GM12878 (cell line): Measurements from ENCODE around the gene KREMEN2. TPM values are rescaled to one million over a fixed set of nuclear protein-coding genes. Genes with fewer than 3 reads are reported as not detected.

Source experiments
- ATAC-seq: fragments of 200-7000 bp; cut with Tn5 transposase; 3 replicates; pipeline ENCODE4 v1.9.1; 2020; ENCODE audit warnings: mild to moderate bottlenecking, moderate library complexity
- Bru-seq: library from RNA; stranded (reverse); fragments of 400-500 nt; gene quantifications from one replicate; lab custom pipeline; 2021; lab: Mats Ljungman, UMichigan
- BruChase-seq, 2 experiments: library from RNA; stranded (reverse); fragments of 400-500 nt; gene quantifications; one replicate each; lab custom pipeline; 2021; lab: Mats Ljungman, UMichigan
- BruUV-seq: library from RNA; stranded (reverse); fragments of 400-500 nt; replicated peaks from 2 replicates; lab custom pipeline; 2021; lab: Mats Ljungman, UMichigan
- CTCF ChIA-PET: fragments of 300-600 bp; sonication (Branson Sonifier 250); formaldehyde crosslinking; extraction: SDS; loops from one replicate; lab custom pipeline; 2021; ENCODE audit warnings: inconsistent platforms; lab: Yijun Ruan, JAX
- POLR2A ChIA-PET: fragments of 350-600 bp; formaldehyde crosslinking; extraction: SDS; loops from one replicate; lab custom pipeline; 2021; ENCODE audit warnings: inconsistent platforms; lab: Charles Lee
- RAD21 ChIA-PET: fragments of 300-600 bp; sonication (Branson Sonifier 250); formaldehyde crosslinking; loops from one replicate; lab custom pipeline; 2023; ENCODE audit warnings: antibody characterized with exemption; ENCODE audit not compliant: unreplicated experiment; lab: Charles Lee
- SMC1A ChIA-PET: fragments of 300-600 bp; sonication (Branson Sonifier 250); formaldehyde crosslinking; loops from one replicate; lab custom pipeline; 2023; ENCODE audit not compliant: unreplicated experiment, uncharacterized antibody; lab: Charles Lee
- DNase-seq: peaks from one replicate; pipeline ENCODE4 v3.0.0-alpha.2; 2011; ENCODE audit warnings: low read depth, low spot score
- FAIRE-seq: peaks from 3 replicates; lab custom pipeline; 2011; peaks lifted over from hg19 to GRCh38; lab: Jason Lieb, UNC
- H2AFZ ChIP-seq: 2 replicates; pipeline ENCODE4 v1.6.0; 2011; ENCODE audit warnings: low read depth, low read length, control low read depth; ENCODE audit not compliant: control insufficient read depth
- H3K27ac ChIP-seq: 2 replicates; pipeline ENCODE4 v1.5.1; 2011; ENCODE audit warnings: control low read depth; ENCODE audit not compliant: control insufficient read depth, insufficient read depth
- H3K27me3 ChIP-seq, 2 experiments: replicated peaks in 1 of 2; 2 replicates each; pipeline versions ENCODE4 v1.6.0 to v1.6.1; 2011; ENCODE audit warnings: low read length in 1 of 2; ENCODE audit not compliant: control insufficient read depth in 2 of 2, insufficient read depth in 2 of 2
- H3K36me3 ChIP-seq, 2 experiments: 2 replicates each; pipeline ENCODE4 v1.5.1; 2011; ENCODE audit warnings: low read length in 1 of 2; ENCODE audit not compliant: control insufficient read depth in 2 of 2, insufficient read depth in 2 of 2
- H3K4me1 ChIP-seq: 2 replicates; pipeline ENCODE4 v1.6.1; 2011; ENCODE audit warnings: mild to moderate bottlenecking, low read length, moderate library complexity, mixed read lengths; ENCODE audit not compliant: control insufficient read depth, insufficient read depth
- H3K4me2 ChIP-seq: 2 replicates; pipeline ENCODE4 v1.6.0; 2011; ENCODE audit warnings: control low read depth; ENCODE audit not compliant: control insufficient read depth, insufficient read depth
- H3K4me3 ChIP-seq: fragments of 200-600 bp; sonication (generic); 2 replicates; pipeline ENCODE4 v1.5.1; 2016
- H3K79me2 ChIP-seq: 2 replicates; pipeline ENCODE4 v1.6.0; 2011; ENCODE audit warnings: low read length; ENCODE audit not compliant: control insufficient read depth, insufficient read depth
- H3K9ac ChIP-seq: 2 replicates; pipeline ENCODE4 v1.8.0; 2011; ENCODE audit warnings: low read length, control low read depth, mixed read lengths; ENCODE audit not compliant: control insufficient read depth, insufficient read depth
- H3K9me3 ChIP-seq: replicated peaks from 3 replicates; pipeline ENCODE4 v1.5.1; 2011; ENCODE audit warnings: mild to moderate bottlenecking, low read length; ENCODE audit not compliant: control insufficient read depth, insufficient read depth
- H4K20me1 ChIP-seq: 2 replicates; pipeline ENCODE4 v1.6.0; 2011; ENCODE audit not compliant: control insufficient read depth, insufficient read depth
- BHLHE40 ChIP-seq, 2 experiments: fragments of 450-650 bp in 1 of 2; IDR thresholded peaks; 2 replicates each; pipeline ENCODE4 v1.6.1; 2011 to 2017; ENCODE audit warnings: low read depth in 2 of 2, borderline replicate concordance in 1 of 2, improper control_type of control experiment in 1 of 2, low read length in 1 of 2, mild to moderate bottlenecking in 1 of 2
- EGR1 ChIP-seq, 2 experiments: IDR thresholded peaks; 1 replicate in 1 of 2; 2 replicates in 1 of 2; pipeline ENCODE4 v1.6.1; 2011 to 2012; ENCODE audit warnings: low read depth in 2 of 2, low read length in 2 of 2, borderline replicate concordance in 1 of 2, mild to moderate bottlenecking in 1 of 2, moderate library complexity in 1 of 2
- IKZF1 ChIP-seq: fragments of 450-650 bp; conservative IDR thresholded peaks from 2 replicates; pipeline ENCODE4 v1.6.1; 2017; ENCODE audit warnings: antibody characterized with exemption, mild to moderate bottlenecking
- POLR2A ChIP-seq: IDR thresholded peaks from 2 replicates; pipeline ENCODE4 v1.6.1; 2011; ENCODE audit warnings: low read depth, mild to moderate bottlenecking, low read length
- TARDBP ChIP-seq: IDR thresholded peaks from 2 replicates; pipeline ENCODE4 v1.6.1; 2016; ENCODE audit warnings: borderline replicate concordance
- YBX1 ChIP-seq: fragments of 450-650 bp; IDR thresholded peaks from 2 replicates; pipeline ENCODE4 v1.6.1; 2016; ENCODE audit warnings: antibody characterized with exemption
- ZNF207 ChIP-seq: fragments of 450-650 bp; IDR thresholded peaks from 2 replicates; pipeline ENCODE4 v1.6.1; 2014; ENCODE audit warnings: antibody characterized with exemption, mild to moderate bottlenecking, borderline replicate concordance
- WGBS: methylation state at CpG from one replicate; pipeline ENCODE4 v1.1.6; 2016; ENCODE audit warnings: low lambda C conversion rate; ENCODE audit not compliant: insufficient replicate concordance, insufficient coverage; ENCODE audit errors: missing lambda C conversion rate; 5-methylcytosine and 5-hydroxymethylcytosine counted together
- in situ Hi-C: fragments of 300-500 bp; cut with MboI; formaldehyde crosslinking; loops from 9 replicates; pipeline ENCODE4 v1.14.3; 2018; ENCODE audit warnings: mixed read lengths
- intact Hi-C: fragments of 100-400 bp; cut with micrococcal nuclease; formaldehyde crosslinking; loops from one replicate; pipeline ENCODE4 v1.14.2; 2022; ENCODE audit not compliant: unreplicated experiment
- long read RNA-seq, 2 experiments: library from polyadenylated mRNA; unstranded; transcript quantifications; one replicate each; pipeline ENCODE4 v2.0.0, GENCODE V29; 2019 to 2020
- polyA minus RNA-seq, 3 experiments: library from RNA; depleted of rRNA, polyadenylated mRNA; stranded (reverse); fragments of >200 nt; gene quantifications; 2 replicates each; pipeline ENCODE4 v1.2.3, GENCODE V29; 2011
- polyA plus RNA-seq, 11 experiments: library from polyadenylated mRNA; depleted of rRNA in 4 of 11; unstranded in 6 of 11; stranded (reverse) in 5 of 11; fragments of >200 nt; fragmentation: Nextera tagmentation in 4 of 11; fragmentation: Illumina TruSeq in 1 of 11; extraction: Ambion mirVana in 4 of 11; extraction: Trizol in 1 of 11; gene quantifications; 1 replicate in 1 of 11; 2 replicates in 10 of 11; pipeline versions ENCODE4 v1.2.1 to v1.2.3, GENCODE V29; 2011 to 2016; ENCODE audit warnings: inconsistent platforms in 2 of 11, missing spikeins in 2 of 11, low read depth in 1 of 11
- total RNA-seq, 4 experiments: library from RNA; depleted of rRNA in 3 of 4; stranded (reverse); fragments of >200 nt in 3 of 4; fragmentation: Illumina TruSeq in 1 of 4; extraction: Trizol in 1 of 4; gene quantifications; 2 replicates each; pipeline versions ENCODE4 v1.2.1 to v1.2.3, GENCODE V29; 2013 to 2021
- TF ChIP-seq, protein P1 (sequence below): fragments of 450-650 bp; formaldehyde crosslinking; IDR thresholded peaks from 2 replicates; pipeline ENCODE4 v1.4.0; 2020; ENCODE audit warnings: mild to moderate bottlenecking, moderate library complexity
- TF ChIP-seq, protein P2 (sequence below): fragments of 450-650 bp; IDR thresholded peaks from 2 replicates; pipeline ENCODE4 v1.6.1; 2018; ENCODE audit warnings: borderline replicate concordance, mild to moderate bottlenecking; ENCODE audit not compliant: partially characterized antibody

Gene KREMEN2, protein sequence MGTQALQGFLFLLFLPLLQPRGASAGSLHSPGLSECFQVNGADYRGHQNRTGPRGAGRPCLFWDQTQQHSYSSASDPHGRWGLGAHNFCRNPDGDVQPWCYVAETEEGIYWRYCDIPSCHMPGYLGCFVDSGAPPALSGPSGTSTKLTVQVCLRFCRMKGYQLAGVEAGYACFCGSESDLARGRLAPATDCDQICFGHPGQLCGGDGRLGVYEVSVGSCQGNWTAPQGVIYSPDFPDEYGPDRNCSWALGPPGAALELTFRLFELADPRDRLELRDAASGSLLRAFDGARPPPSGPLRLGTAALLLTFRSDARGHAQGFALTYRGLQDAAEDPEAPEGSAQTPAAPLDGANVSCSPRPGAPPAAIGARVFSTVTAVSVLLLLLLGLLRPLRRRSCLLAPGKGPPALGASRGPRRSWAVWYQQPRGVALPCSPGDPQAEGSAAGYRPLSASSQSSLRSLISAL
- total RNA-seq (2013; cell fraction: nucleolus; rRNA removed), result 7.1 TPM in 2 replicates
- total RNA-seq (2014; rRNA removed), result 1.3 and 1.8 TPM in 2 replicates
- total RNA-seq (2014; rRNA removed; fragmentation: Illumina TruSeq; extraction: Trizol), result 0.14 and 0.18 TPM in 2 replicates
- total RNA-seq (2021), result 1.5 TPM in 2 replicates
- polyA plus RNA-seq (2011; ENCODE audit: low read depth), result not detected
- 1.6 and 3.7 TPM in 2 replicates for polyA plus RNA-seq (2011; rRNA removed)
- polyA plus RNA-seq (2011; cell fraction: cytosol; rRNA removed), result 5.4 and 9.9 TPM in 2 replicates
- polyA plus RNA-seq (2011; cell fraction: nucleus; rRNA removed), result 34.9 and 50.5 TPM in 2 replicates
- 0.59 and 0.68 TPM in 2 replicates for polyA plus RNA-seq (2012)
- 0.06 TPM in 1 of 2 replicates, not detected in the other for polyA plus RNA-seq (2014; fragmentation: Illumina TruSeq; extraction: Trizol)
- polyA plus RNA-seq (2014; fragmentation: Nextera tagmentation; extraction: Ambion mirVana), result not detected
- 1.1 and 1.8 TPM in 2 replicates for polyA plus RNA-seq (2014; rRNA removed)
- polyA plus RNA-seq (2016; fragmentation: Nextera tagmentation; extraction: Ambion mirVana), result under 1 TPM; 0.45 to 0.59 TPM
- 0.37 and 1.3 TPM in 2 replicates for polyA minus RNA-seq (2011; rRNA and poly(A)+ RNA removed)
- polyA minus RNA-seq (2011; cell fraction: cytosol; rRNA and poly(A)+ RNA removed), result 1.5 and 2.8 TPM in 2 replicates
- 3.1 and 4.5 TPM in 2 replicates for polyA minus RNA-seq (2011; cell fraction: nucleus; rRNA and poly(A)+ RNA removed)
- percentile 46 among the genes with signal in this experiment for Bru-seq, nascent RNA
- BruChase-seq, experiment 1, labeled RNA remaining after a 6-hour chase, result percentile 60 among the genes with signal in this experiment
- BruChase-seq, experiment 2, labeled RNA remaining after a 2-hour chase, result percentile 54 among the genes with signal in this experiment
- long read RNA-seq, experiment 1, transcript KREMEN2-201 (9 exons, 2,326 nt), result major isoform, 7 of 12 reads
- long read RNA-seq, experiment 1, partial matches to known transcripts, result 0 of 12 reads
- long read RNA-seq, experiment 1, other reads (novel, unspliced or antisense), result 2 of 12 reads
- long read RNA-seq, experiment 2, result 0 reads

DNA sequence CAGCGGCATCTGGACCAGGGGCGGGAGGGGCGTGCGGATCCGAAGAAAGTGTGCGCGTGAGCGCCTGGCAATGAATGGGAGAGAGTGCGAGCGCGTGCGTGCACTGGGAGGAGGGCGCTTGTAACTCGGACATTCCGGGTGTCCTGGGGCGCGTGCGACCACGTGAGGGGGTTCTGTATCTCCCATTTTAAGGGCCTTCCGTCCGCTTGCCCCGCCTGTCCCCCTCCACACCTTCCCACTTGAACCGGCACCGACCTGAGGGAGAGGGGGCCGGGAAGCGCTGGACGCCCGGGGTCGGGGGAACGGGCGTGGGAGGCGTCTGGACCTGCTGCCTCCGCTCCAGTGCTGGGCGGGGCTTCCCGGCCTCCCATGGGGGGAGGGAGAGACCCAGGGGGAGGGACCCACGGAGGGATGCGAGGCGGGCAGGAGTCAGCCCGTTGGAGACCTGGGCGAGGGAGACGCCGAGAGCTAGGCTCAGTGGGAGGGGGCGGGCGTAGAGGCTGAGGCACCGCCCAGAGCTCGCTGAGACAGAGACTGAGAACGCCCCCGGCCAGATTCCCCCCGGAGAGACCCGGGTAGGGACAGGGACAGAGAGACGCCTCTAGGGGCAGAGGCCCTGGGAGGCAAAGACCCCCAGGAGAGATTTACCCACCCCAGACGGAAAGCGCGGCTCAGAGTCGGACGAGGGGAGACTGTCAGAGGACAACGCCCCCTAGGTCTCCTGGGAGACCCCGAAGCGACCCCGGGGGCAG is at the start of gene KREMEN2:
Gene KREMEN2, plus strand, starts transcription at position 553 of the 752 bp plus-strand sequence. CDS start 246 bp downstream, outside the sequence.
- SMC1A ChIA-PET, result interaction anchor here (0.9 to 1.2 kb wide), 3 partner anchors 9 to 18 kb away, joined by 3 read pairs; no protein-coding TSS in a partner anchor
- Histone ChIP-seq H3K9ac (peak within 1 kb of the TSS; percentile 30; the same call in 1 of the 2 replicates), H3K9me3 (no peaks in the 10 kb centered on the region), H3K4me2 (peak within 1 kb of the TSS; percentile 94), H3K79me2 (no peaks in the 10 kb centered on the region), H3K4me3 (peak within 1 kb of the TSS; percentile 69), H4K20me1 (no peaks in the 10 kb centered on the region), H3K27ac (0 out of 2 replicates have a peak within 1 kb of the TSS, but pooled peaks have one; percentile 9), H3K27me3 (no peaks in the 10 kb centered on the region), H2AFZ (peak within 1 kb of the TSS; percentile 47), H3K36me3 (no peaks in the 10 kb centered on the region), H3K4me1 (peaks cover 42% of the 10 kb centered on the region)
- in situ Hi-C loops, result no loop called here
- intact Hi-C loops, result loop anchor here (2.0 kb wide), 1 partner anchor 59 kb away; no protein-coding TSS in a partner anchor
- FAIRE-seq (no peak), ATAC-seq (peak; percentile 44), DNase-seq (no peak)
- POLR2A ChIA-PET, result interaction anchor here (1.3 kb wide), 1 partner anchor 45 kb away, joined by 7 read pairs; no protein-coding TSS in a partner anchor
- WGBS, result 0% methylated on average over 56 of the region's 60 CpGs
- BruUV-seq, result no TSS peak
- CTCF ChIA-PET, result interaction anchor here (1.6 to 4.7 kb wide), 3 partner anchors 16 to 37 kb away, joined by 4 to 20 read pairs (median 8); partner anchors contain the start of gene PKMYT1
- RAD21 ChIA-PET, result interaction anchor here (0.6 to 1.3 kb wide), 4 partner anchors 14 to 64 kb away, joined by 3 to 6 read pairs (median 4); no protein-coding TSS in a partner anchor
- TF ChIP-seq POLR2A, result no peak
- TF ChIP-seq IKZF1, result 0 out of 2 replicates have a peak, but pooled peaks have one; percentile 24
- TF ChIP-seq, protein P1, sequence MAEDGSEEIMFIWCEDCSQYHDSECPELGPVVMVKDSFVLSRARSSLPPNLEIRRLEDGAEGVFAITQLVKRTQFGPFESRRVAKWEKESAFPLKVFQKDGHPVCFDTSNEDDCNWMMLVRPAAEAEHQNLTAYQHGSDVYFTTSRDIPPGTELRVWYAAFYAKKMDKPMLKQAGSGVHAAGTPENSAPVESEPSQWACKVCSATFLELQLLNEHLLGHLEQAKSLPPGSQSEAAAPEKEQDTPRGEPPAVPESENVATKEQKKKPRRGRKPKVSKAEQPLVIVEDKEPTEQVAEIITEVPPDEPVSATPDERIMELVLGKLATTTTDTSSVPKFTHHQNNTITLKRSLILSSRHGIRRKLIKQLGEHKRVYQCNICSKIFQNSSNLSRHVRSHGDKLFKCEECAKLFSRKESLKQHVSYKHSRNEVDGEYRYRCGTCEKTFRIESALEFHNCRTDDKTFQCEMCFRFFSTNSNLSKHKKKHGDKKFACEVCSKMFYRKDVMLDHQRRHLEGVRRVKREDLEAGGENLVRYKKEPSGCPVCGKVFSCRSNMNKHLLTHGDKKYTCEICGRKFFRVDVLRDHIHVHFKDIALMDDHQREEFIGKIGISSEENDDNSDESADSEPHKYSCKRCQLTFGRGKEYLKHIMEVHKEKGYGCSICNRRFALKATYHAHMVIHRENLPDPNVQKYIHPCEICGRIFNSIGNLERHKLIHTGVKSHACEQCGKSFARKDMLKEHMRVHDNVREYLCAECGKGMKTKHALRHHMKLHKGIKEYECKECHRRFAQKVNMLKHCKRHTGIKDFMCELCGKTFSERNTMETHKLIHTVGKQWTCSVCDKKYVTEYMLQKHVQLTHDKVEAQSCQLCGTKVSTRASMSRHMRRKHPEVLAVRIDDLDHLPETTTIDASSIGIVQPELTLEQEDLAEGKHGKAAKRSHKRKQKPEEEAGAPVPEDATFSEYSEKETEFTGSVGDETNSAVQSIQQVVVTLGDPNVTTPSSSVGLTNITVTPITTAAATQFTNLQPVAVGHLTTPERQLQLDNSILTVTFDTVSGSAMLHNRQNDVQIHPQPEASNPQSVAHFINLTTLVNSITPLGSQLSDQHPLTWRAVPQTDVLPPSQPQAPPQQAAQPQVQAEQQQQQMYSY (CRISPR knock-in tag), result no peak
- TF ChIP-seq BHLHE40 (IDR thresholded peaks at IDR 0.05; ENCODE audit: borderline replicate concordance in 1 of 2, low read depth in 2 of 2, low read length in 1 of 2), result peak in 1 of 2 experiments; percentile 64; a peak in 1 of 4 replicates
- TF ChIP-seq, protein P2, sequence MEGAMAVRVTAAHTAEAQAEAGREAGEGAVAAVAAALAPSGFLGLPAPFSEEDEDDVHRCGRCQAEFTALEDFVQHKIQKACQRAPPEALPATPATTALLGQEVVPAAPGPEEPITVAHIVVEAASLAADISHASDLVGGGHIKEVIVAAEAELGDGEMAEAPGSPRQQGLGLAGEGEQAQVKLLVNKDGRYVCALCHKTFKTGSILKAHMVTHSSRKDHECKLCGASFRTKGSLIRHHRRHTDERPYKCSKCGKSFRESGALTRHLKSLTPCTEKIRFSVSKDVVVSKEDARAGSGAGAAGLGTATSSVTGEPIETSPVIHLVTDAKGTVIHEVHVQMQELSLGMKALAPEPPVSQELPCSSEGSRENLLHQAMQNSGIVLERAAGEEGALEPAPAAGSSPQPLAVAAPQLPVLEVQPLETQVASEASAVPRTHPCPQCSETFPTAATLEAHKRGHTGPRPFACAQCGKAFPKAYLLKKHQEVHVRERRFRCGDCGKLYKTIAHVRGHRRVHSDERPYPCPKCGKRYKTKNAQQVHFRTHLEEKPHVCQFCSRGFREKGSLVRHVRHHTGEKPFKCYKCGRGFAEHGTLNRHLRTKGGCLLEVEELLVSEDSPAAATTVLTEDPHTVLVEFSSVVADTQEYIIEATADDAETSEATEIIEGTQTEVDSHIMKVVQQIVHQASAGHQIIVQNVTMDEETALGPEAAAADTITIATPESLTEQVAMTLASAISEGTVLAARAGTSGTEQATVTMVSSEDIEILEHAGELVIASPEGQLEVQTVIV, result no peak
- no peak for TF ChIP-seq YBX1
- 0 out of 3 replicates have a peak, but pooled peaks of 1 of the 2 experiments have one; percentile 1 for TF ChIP-seq EGR1 (IDR thresholded peaks at IDR 0.05; ENCODE audit: borderline replicate concordance in 1 of 2, low read depth in 2 of 2, low read length in 2 of 2)
- TF ChIP-seq TARDBP, result no peak
- TF ChIP-seq ZNF207, result no peak
